GM12878 (cell line): ENCODE measurements around the gene MAPK1IP1L. TPM values are rescaled to one million over a fixed set of nuclear protein-coding genes. Genes with fewer than 3 reads are reported as not detected.

Source experiments
- ATAC-seq: fragments of 200-7000 bp; cut with Tn5 transposase; 3 replicates; pipeline ENCODE4 v1.9.1; 2020; ENCODE audit warnings: mild to moderate bottlenecking, moderate library complexity
- BruUV-seq: library from RNA; stranded (reverse); fragments of 400-500 nt; replicated peaks from 2 replicates; lab custom pipeline; 2021; lab: Mats Ljungman, UMichigan
- CTCF ChIA-PET: fragments of 300-600 bp; sonication (Branson Sonifier 250); formaldehyde crosslinking; extraction: SDS; loops from one replicate; lab custom pipeline; 2021; ENCODE audit warnings: inconsistent platforms; lab: Yijun Ruan, JAX
- POLR2A ChIA-PET: fragments of 350-600 bp; formaldehyde crosslinking; extraction: SDS; loops from one replicate; lab custom pipeline; 2021; ENCODE audit warnings: inconsistent platforms; lab: Charles Lee
- RAD21 ChIA-PET: fragments of 300-600 bp; sonication (Branson Sonifier 250); formaldehyde crosslinking; loops from one replicate; lab custom pipeline; 2023; ENCODE audit warnings: antibody characterized with exemption; ENCODE audit not compliant: unreplicated experiment; lab: Charles Lee
- SMC1A ChIA-PET: fragments of 300-600 bp; sonication (Branson Sonifier 250); formaldehyde crosslinking; loops from one replicate; lab custom pipeline; 2023; ENCODE audit not compliant: unreplicated experiment, uncharacterized antibody; lab: Charles Lee
- DNase-seq: peaks from one replicate; pipeline ENCODE4 v3.0.0-alpha.2; 2011; ENCODE audit warnings: low read depth, low spot score
- FAIRE-seq: peaks from 3 replicates; lab custom pipeline; 2011; peaks lifted over from hg19 to GRCh38; lab: Jason Lieb, UNC
- H2AFZ ChIP-seq: 2 replicates; pipeline ENCODE4 v1.6.0; 2011; ENCODE audit warnings: low read depth, low read length, control low read depth; ENCODE audit not compliant: control insufficient read depth
- H3K27ac ChIP-seq: 2 replicates; pipeline ENCODE4 v1.5.1; 2011; ENCODE audit warnings: control low read depth; ENCODE audit not compliant: control insufficient read depth, insufficient read depth
- H3K27me3 ChIP-seq, 2 experiments: replicated peaks in 1 of 2; 2 replicates each; pipeline versions ENCODE4 v1.6.0 to v1.6.1; 2011; ENCODE audit warnings: low read length in 1 of 2; ENCODE audit not compliant: control insufficient read depth in 2 of 2, insufficient read depth in 2 of 2
- H3K36me3 ChIP-seq, 2 experiments: 2 replicates each; pipeline ENCODE4 v1.5.1; 2011; ENCODE audit warnings: low read length in 1 of 2; ENCODE audit not compliant: control insufficient read depth in 2 of 2, insufficient read depth in 2 of 2
- H3K4me1 ChIP-seq: 2 replicates; pipeline ENCODE4 v1.6.1; 2011; ENCODE audit warnings: mild to moderate bottlenecking, low read length, moderate library complexity, mixed read lengths; ENCODE audit not compliant: control insufficient read depth, insufficient read depth
- H3K4me2 ChIP-seq: 2 replicates; pipeline ENCODE4 v1.6.0; 2011; ENCODE audit warnings: control low read depth; ENCODE audit not compliant: control insufficient read depth, insufficient read depth
- H3K4me3 ChIP-seq: fragments of 200-600 bp; sonication (generic); 2 replicates; pipeline ENCODE4 v1.5.1; 2016
- H3K79me2 ChIP-seq: 2 replicates; pipeline ENCODE4 v1.6.0; 2011; ENCODE audit warnings: low read length; ENCODE audit not compliant: control insufficient read depth, insufficient read depth
- H3K9ac ChIP-seq: 2 replicates; pipeline ENCODE4 v1.8.0; 2011; ENCODE audit warnings: low read length, control low read depth, mixed read lengths; ENCODE audit not compliant: control insufficient read depth, insufficient read depth
- H3K9me3 ChIP-seq: replicated peaks from 3 replicates; pipeline ENCODE4 v1.5.1; 2011; ENCODE audit warnings: mild to moderate bottlenecking, low read length; ENCODE audit not compliant: control insufficient read depth, insufficient read depth
- H4K20me1 ChIP-seq: 2 replicates; pipeline ENCODE4 v1.6.0; 2011; ENCODE audit not compliant: control insufficient read depth, insufficient read depth
- CHD2 ChIP-seq: IDR thresholded peaks from 2 replicates; pipeline ENCODE4 v1.6.1; 2011; ENCODE audit warnings: low read depth, low read length, improper control_type of control experiment, borderline replicate concordance
- CHD4 ChIP-seq: fragments of 200-600 bp; sonication (generic); IDR thresholded peaks from 2 replicates; pipeline ENCODE4 v1.6.1; 2016; ENCODE audit warnings: mild to moderate bottlenecking
- EGR1 ChIP-seq, 2 experiments: IDR thresholded peaks; 1 replicate in 1 of 2; 2 replicates in 1 of 2; pipeline ENCODE4 v1.6.1; 2011 to 2012; ENCODE audit warnings: low read depth in 2 of 2, low read length in 2 of 2, borderline replicate concordance in 1 of 2, mild to moderate bottlenecking in 1 of 2, moderate library complexity in 1 of 2
- ETV6 ChIP-seq, 2 experiments: fragments of 450-650 bp in 1 of 2; IDR thresholded peaks in 1 of 2; conservative IDR thresholded peaks in 1 of 2; 2 replicates each; pipeline ENCODE4 v1.6.1; 2014; ENCODE audit warnings: antibody characterized with exemption in 1 of 2, borderline replicate concordance in 1 of 2, low read depth in 1 of 2, mild to moderate bottlenecking in 1 of 2, moderate library complexity in 1 of 2
- JUND ChIP-seq: IDR thresholded peaks from 2 replicates; pipeline ENCODE4 v1.6.1; 2012; ENCODE audit warnings: low read depth, mild to moderate bottlenecking, low read length, improper control_type of control experiment, moderate library complexity
- NFYB ChIP-seq: IDR thresholded peaks from 2 replicates; pipeline ENCODE4 v1.6.1; 2011; ENCODE audit warnings: low read depth, mild to moderate bottlenecking, low read length, improper control_type of control experiment, moderate library complexity; ENCODE audit not compliant: insufficient read depth
- ZSCAN29 ChIP-seq: fragments of 450-650 bp; IDR thresholded peaks from 2 replicates; pipeline ENCODE4 v1.6.1; 2017; ENCODE audit warnings: mild to moderate bottlenecking, moderate library complexity
- WGBS: methylation state at CpG from one replicate; pipeline ENCODE4 v1.1.6; 2016; ENCODE audit warnings: low lambda C conversion rate; ENCODE audit not compliant: insufficient replicate concordance, insufficient coverage; ENCODE audit errors: missing lambda C conversion rate; 5-methylcytosine and 5-hydroxymethylcytosine counted together
- in situ Hi-C: fragments of 300-500 bp; cut with MboI; formaldehyde crosslinking; loops from 9 replicates; pipeline ENCODE4 v1.14.3; 2018; ENCODE audit warnings: mixed read lengths
- intact Hi-C: fragments of 100-400 bp; cut with micrococcal nuclease; formaldehyde crosslinking; loops from one replicate; pipeline ENCODE4 v1.14.2; 2022; ENCODE audit not compliant: unreplicated experiment
- polyA plus RNA-seq, 11 experiments: library from polyadenylated mRNA; depleted of rRNA in 4 of 11; unstranded in 6 of 11; stranded (reverse) in 5 of 11; fragments of >200 nt; fragmentation: Nextera tagmentation in 4 of 11; fragmentation: Illumina TruSeq in 1 of 11; extraction: Ambion mirVana in 4 of 11; extraction: Trizol in 1 of 11; gene quantifications; 1 replicate in 1 of 11; 2 replicates in 10 of 11; pipeline versions ENCODE4 v1.2.1 to v1.2.3, GENCODE V29; 2011 to 2016; ENCODE audit warnings: inconsistent platforms in 2 of 11, missing spikeins in 2 of 11, low read depth in 1 of 11
- total RNA-seq, 4 experiments: library from RNA; depleted of rRNA in 3 of 4; stranded (reverse); fragments of >200 nt in 3 of 4; fragmentation: Illumina TruSeq in 1 of 4; extraction: Trizol in 1 of 4; gene quantifications; 2 replicates each; pipeline versions ENCODE4 v1.2.1 to v1.2.3, GENCODE V29; 2013 to 2021
- TF ChIP-seq, protein P1 (sequence below): IDR thresholded peaks from 2 replicates; pipeline ENCODE4 v1.6.1; 2011; ENCODE audit warnings: borderline replicate concordance, low read depth, mild to moderate bottlenecking, moderate library complexity, low read length; ENCODE audit not compliant: insufficient read depth, poor library complexity, severe bottlenecking

The MAPK1IP1L gene
- total and polyA plus RNA-seq, 10 of the 15 experiments (the other 5 are each of a cell fraction or from before 2014, with no cell fraction given) = 44.6 to 117 (median 73.0) TPM

DNA sequence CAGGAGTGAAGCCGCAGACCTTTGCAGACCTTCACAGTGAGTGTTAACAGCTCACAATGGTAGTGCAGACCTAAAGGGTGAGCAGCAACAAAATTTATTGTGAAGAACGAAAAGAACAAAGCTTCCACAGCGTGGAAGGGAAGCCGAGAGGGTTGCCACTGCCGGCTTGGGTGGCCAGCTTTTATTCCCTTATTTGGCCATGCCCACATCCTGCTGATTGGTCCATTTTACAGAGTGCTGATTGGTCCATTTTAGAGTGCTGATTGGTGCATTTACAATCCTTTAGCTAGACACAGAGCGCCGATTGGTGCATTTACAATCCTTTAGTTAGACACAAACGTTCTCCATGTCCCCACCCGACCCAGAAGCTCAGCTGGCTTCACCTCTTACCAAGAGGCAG, 35.5 kb downstream of the MAPK1IP1L start:
- Histone ChIP-seq H3K4me3 (no peak overlapping the region), H3K4me2 (no peak overlapping the region), H3K79me2 (no peaks in the 10 kb centered on the region), H4K20me1 (no peaks in the 10 kb centered on the region), H3K9ac (no peak overlapping the region), H3K27me3 (no peaks in the 10 kb centered on the region), H3K4me1 (peaks cover 3% of the 10 kb centered on the region; the same call in 1 of the 2 replicates), H3K9me3 (no peaks in the 10 kb centered on the region; the same call in 2 of the 3 replicates), H3K36me3 (no peaks in the 10 kb centered on the region), H2AFZ (no peak overlapping the region), H3K27ac (no peak overlapping the region)
- TF ChIP-seq ZSCAN29 (no peak), NFYB (peak; percentile 68; the same call in 1 of the 2 replicates)
- BruUV-seq = no TSS peak
- ChIA-PET POLR2A (interaction anchor here (0.6 to 1.5 kb wide), 3 partner anchors 11 to 105 kb away, joined by 3 to 5 read pairs (median 3); no protein-coding TSS in a partner anchor), RAD21 (interaction anchor here (1.1 to 2.9 kb wide), 2 partner anchors 10 to 36 kb away, joined by 4 to 13 read pairs; partner anchors contain the start of gene MAPK1IP1L), SMC1A (interaction anchor here (1.0 to 9.4 kb wide), 7 partner anchors 9 to 82 kb away, joined by 3 to 93 read pairs (median 4); no protein-coding TSS in a partner anchor), CTCF (interaction anchor here (0.6 to 4.8 kb wide), 9 partner anchors 15 to 763 kb away, joined by 3 to 73 read pairs (median 3); no protein-coding TSS in a partner anchor)
- in situ Hi-C loops (no loop called here), intact Hi-C loops (no loop called here)
- ATAC-seq (no peak), DNase-seq (no peak), FAIRE-seq (no peak)
- WGBS = 91% methylated on average over 9 of the region's 9 CpGs

DNA sequence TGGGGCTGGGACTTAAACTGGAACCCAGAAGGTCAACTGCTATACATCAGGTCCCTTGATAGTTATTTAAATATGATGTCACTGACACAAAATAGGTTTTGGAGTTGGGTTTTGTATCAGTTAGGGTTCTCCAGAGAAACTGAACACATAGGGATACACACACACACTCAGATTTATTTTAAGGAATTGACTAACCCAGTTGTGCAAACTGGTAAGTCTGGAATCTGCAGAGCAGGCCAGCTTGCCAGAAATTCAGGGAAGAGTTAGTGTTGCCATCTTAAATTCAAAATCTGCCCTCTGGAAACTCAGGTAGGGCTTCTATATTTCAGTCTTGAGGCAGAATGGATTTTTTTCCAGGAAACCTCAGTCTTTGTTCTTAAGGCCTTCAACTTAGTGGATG, 36.9 kb downstream of the MAPK1IP1L start:
- Histone ChIP-seq H3K36me3 (no peaks in the 10 kb centered on the region), H3K4me3 (no peak overlapping the region), H3K4me1 (peaks cover 3% of the 10 kb centered on the region; the same call in 1 of the 2 replicates), H3K79me2 (no peaks in the 10 kb centered on the region), H3K27ac (no peak overlapping the region), H3K4me2 (no peak overlapping the region), H4K20me1 (no peaks in the 10 kb centered on the region), H3K27me3 (no peaks in the 10 kb centered on the region), H2AFZ (no peak overlapping the region), H3K9ac (no peak overlapping the region), H3K9me3 (no peaks in the 10 kb centered on the region; the same call in 2 of the 3 replicates)
- CTCF ChIA-PET = interaction anchor here (1.1 to 6.8 kb wide), 11 partner anchors 11 to 82 kb away, joined by 3 to 73 read pairs (median 8); partner anchors contain the start of gene MAPK1IP1L
- DNase-seq (no peak), ATAC-seq (no peak), FAIRE-seq (no peak)
- intact Hi-C loops = loop anchor here (2.0 kb wide), 1 partner anchor 40 kb away; the partner anchor contains the start of gene LGALS3
- SMC1A ChIA-PET = interaction anchor here (1.0 to 9.4 kb wide), 9 partner anchors 10 to 70 kb away, joined by 3 to 93 read pairs (median 8); partner anchors contain the start of gene MAPK1IP1L
- POLR2A ChIA-PET = no interaction called here
- in situ Hi-C loops = no loop called here
- RAD21 ChIA-PET = interaction anchor here (0.8 to 6.4 kb wide), 5 partner anchors 14 to 70 kb away, joined by 4 to 95 read pairs (median 13); partner anchors contain the start of gene MAPK1IP1L
- no TSS peak for BruUV-seq
- TF ChIP-seq, protein P1, sequence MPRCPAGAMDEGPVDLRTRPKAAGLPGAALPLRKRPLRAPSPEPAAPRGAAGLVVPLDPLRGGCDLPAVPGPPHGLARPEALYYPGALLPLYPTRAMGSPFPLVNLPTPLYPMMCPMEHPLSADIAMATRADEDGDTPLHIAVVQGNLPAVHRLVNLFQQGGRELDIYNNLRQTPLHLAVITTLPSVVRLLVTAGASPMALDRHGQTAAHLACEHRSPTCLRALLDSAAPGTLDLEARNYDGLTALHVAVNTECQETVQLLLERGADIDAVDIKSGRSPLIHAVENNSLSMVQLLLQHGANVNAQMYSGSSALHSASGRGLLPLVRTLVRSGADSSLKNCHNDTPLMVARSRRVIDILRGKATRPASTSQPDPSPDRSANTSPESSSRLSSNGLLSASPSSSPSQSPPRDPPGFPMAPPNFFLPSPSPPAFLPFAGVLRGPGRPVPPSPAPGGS = no peak
- no peak for TF ChIP-seq CHD4
- TF ChIP-seq EGR1 (IDR thresholded peaks at IDR 0.05; ENCODE audit: borderline replicate concordance in 1 of 2, low read depth in 2 of 2, low read length in 2 of 2) = no peak
- no peak for TF ChIP-seq JUND
- no peak for TF ChIP-seq CHD2
- no peak for TF ChIP-seq ETV6 (conservative IDR thresholded peaks at IDR 0.05 in 1 of 2, IDR thresholded peaks at IDR 0.05 in 1 of 2; ENCODE audit: borderline replicate concordance in 1 of 2, low read depth in 1 of 2)
